GM12878 (cell line): ENCODE results near the gene GIPC1. TPM values are rescaled to one million over a fixed set of nuclear protein-coding genes. Genes with fewer than 3 reads are reported as not detected.

Experiments
- ATAC-seq: fragments of 200-7000 bp; cut with Tn5 transposase; 3 replicates; pipeline ENCODE4 v1.9.1; 2020; ENCODE audit warnings: mild to moderate bottlenecking, moderate library complexity
- BruUV-seq: library from RNA; stranded (reverse); fragments of 400-500 nt; replicated peaks from 2 replicates; lab custom pipeline; 2021; lab: Mats Ljungman, UMichigan
- CTCF ChIA-PET: fragments of 300-600 bp; sonication (Branson Sonifier 250); formaldehyde crosslinking; extraction: SDS; loops from one replicate; lab custom pipeline; 2021; ENCODE audit warnings: inconsistent platforms; lab: Yijun Ruan, JAX
- POLR2A ChIA-PET: fragments of 350-600 bp; formaldehyde crosslinking; extraction: SDS; loops from one replicate; lab custom pipeline; 2021; ENCODE audit warnings: inconsistent platforms; lab: Charles Lee
- RAD21 ChIA-PET: fragments of 300-600 bp; sonication (Branson Sonifier 250); formaldehyde crosslinking; loops from one replicate; lab custom pipeline; 2023; ENCODE audit warnings: antibody characterized with exemption; ENCODE audit not compliant: unreplicated experiment; lab: Charles Lee
- SMC1A ChIA-PET: fragments of 300-600 bp; sonication (Branson Sonifier 250); formaldehyde crosslinking; loops from one replicate; lab custom pipeline; 2023; ENCODE audit not compliant: unreplicated experiment, uncharacterized antibody; lab: Charles Lee
- DNase-seq: peaks from one replicate; pipeline ENCODE4 v3.0.0-alpha.2; 2011; ENCODE audit warnings: low read depth, low spot score
- FAIRE-seq: peaks from 3 replicates; lab custom pipeline; 2011; peaks lifted over from hg19 to GRCh38; lab: Jason Lieb, UNC
- H2AFZ ChIP-seq: 2 replicates; pipeline ENCODE4 v1.6.0; 2011; ENCODE audit warnings: low read depth, low read length, control low read depth; ENCODE audit not compliant: control insufficient read depth
- H3K27ac ChIP-seq: 2 replicates; pipeline ENCODE4 v1.5.1; 2011; ENCODE audit warnings: control low read depth; ENCODE audit not compliant: control insufficient read depth, insufficient read depth
- H3K27me3 ChIP-seq, 2 experiments: replicated peaks in 1 of 2; 2 replicates each; pipeline versions ENCODE4 v1.6.0 to v1.6.1; 2011; ENCODE audit warnings: low read length in 1 of 2; ENCODE audit not compliant: control insufficient read depth in 2 of 2, insufficient read depth in 2 of 2
- H3K36me3 ChIP-seq, 2 experiments: 2 replicates each; pipeline ENCODE4 v1.5.1; 2011; ENCODE audit warnings: low read length in 1 of 2; ENCODE audit not compliant: control insufficient read depth in 2 of 2, insufficient read depth in 2 of 2
- H3K4me1 ChIP-seq: 2 replicates; pipeline ENCODE4 v1.6.1; 2011; ENCODE audit warnings: mild to moderate bottlenecking, low read length, moderate library complexity, mixed read lengths; ENCODE audit not compliant: control insufficient read depth, insufficient read depth
- H3K4me2 ChIP-seq: 2 replicates; pipeline ENCODE4 v1.6.0; 2011; ENCODE audit warnings: control low read depth; ENCODE audit not compliant: control insufficient read depth, insufficient read depth
- H3K4me3 ChIP-seq: fragments of 200-600 bp; sonication (generic); 2 replicates; pipeline ENCODE4 v1.5.1; 2016
- H3K79me2 ChIP-seq: 2 replicates; pipeline ENCODE4 v1.6.0; 2011; ENCODE audit warnings: low read length; ENCODE audit not compliant: control insufficient read depth, insufficient read depth
- H3K9ac ChIP-seq: 2 replicates; pipeline ENCODE4 v1.8.0; 2011; ENCODE audit warnings: low read length, control low read depth, mixed read lengths; ENCODE audit not compliant: control insufficient read depth, insufficient read depth
- H3K9me3 ChIP-seq: replicated peaks from 3 replicates; pipeline ENCODE4 v1.5.1; 2011; ENCODE audit warnings: mild to moderate bottlenecking, low read length; ENCODE audit not compliant: control insufficient read depth, insufficient read depth
- H4K20me1 ChIP-seq: 2 replicates; pipeline ENCODE4 v1.6.0; 2011; ENCODE audit not compliant: control insufficient read depth, insufficient read depth
- ASH2L ChIP-seq: fragments of 300-600, 200-600 bp; sonication (generic); IDR thresholded peaks from 2 replicates; pipeline ENCODE4 v1.6.1; 2017; ENCODE audit warnings: low read depth, mild to moderate bottlenecking, borderline replicate concordance
- EGR1 ChIP-seq, 2 experiments: IDR thresholded peaks; 1 replicate in 1 of 2; 2 replicates in 1 of 2; pipeline ENCODE4 v1.6.1; 2011 to 2012; ENCODE audit warnings: low read depth in 2 of 2, low read length in 2 of 2, borderline replicate concordance in 1 of 2, mild to moderate bottlenecking in 1 of 2, moderate library complexity in 1 of 2
- ESRRA ChIP-seq: IDR thresholded peaks from 2 replicates; pipeline ENCODE4 v1.6.1; 2012; ENCODE audit warnings: mild to moderate bottlenecking, low read length, improper control_type of control experiment
- EZH2 ChIP-seq: IDR thresholded peaks from 2 replicates; pipeline ENCODE4 v1.6.1; 2012; ENCODE audit warnings: low read depth, mild to moderate bottlenecking, control low read depth, inconsistent platforms, low read length, borderline replicate concordance; ENCODE audit not compliant: control insufficient read depth
- FOXM1 ChIP-seq: IDR thresholded peaks from 2 replicates; pipeline ENCODE4 v1.6.1; 2012; ENCODE audit warnings: low read depth, mild to moderate bottlenecking, inconsistent platforms, low read length, moderate library complexity
- HSF1 ChIP-seq: fragments of 150-350 bp; IDR thresholded peaks from 2 replicates; pipeline ENCODE4 v1.6.1; 2014; ENCODE audit warnings: mild to moderate bottlenecking, low read depth, low read length
- MTA2 ChIP-seq: fragments of 450-650 bp; IDR thresholded peaks from 2 replicates; pipeline ENCODE4 v1.6.1; 2016; ENCODE audit warnings: low read depth, mild to moderate bottlenecking, moderate library complexity
- MYC ChIP-seq: IDR thresholded peaks from 2 replicates; pipeline ENCODE4 v1.6.1; 2011; ENCODE audit warnings: mild to moderate bottlenecking, low read length, moderate library complexity, inconsistent platforms; ENCODE audit not compliant: insufficient read depth, insufficient replicate concordance, insufficient read length, severe bottlenecking
- NBN ChIP-seq: fragments of 450-650 bp; IDR thresholded peaks from 2 replicates; pipeline ENCODE4 v1.6.1; 2016
- NFYA ChIP-seq: IDR thresholded peaks from 2 replicates; pipeline ENCODE4 v1.6.1; 2011; ENCODE audit warnings: low read depth, mild to moderate bottlenecking, low read length, improper control_type of control experiment, borderline replicate concordance
- SIX5 ChIP-seq: IDR thresholded peaks from 2 replicates; pipeline ENCODE4 v1.6.1; 2011; ENCODE audit warnings: mild to moderate bottlenecking, low read depth, low read length, moderate library complexity; ENCODE audit not compliant: severe bottlenecking
- SRF ChIP-seq, 2 experiments: IDR thresholded peaks; 2 replicates each; pipeline ENCODE4 v1.6.1; 2011; ENCODE audit warnings: low read depth in 2 of 2, low read length in 2 of 2, mild to moderate bottlenecking in 1 of 2, moderate library complexity in 1 of 2
- STAT3 ChIP-seq: IDR thresholded peaks from 2 replicates; pipeline ENCODE4 v1.6.1; 2011; ENCODE audit warnings: low read depth, low read length, improper control_type of control experiment
- TCF7 ChIP-seq: IDR thresholded peaks from 2 replicates; pipeline ENCODE4 v1.6.1; 2014; ENCODE audit warnings: antibody characterized with exemption, borderline replicate concordance
- ZBED1 ChIP-seq: IDR thresholded peaks from 2 replicates; pipeline ENCODE4 v1.6.1; 2016; ENCODE audit warnings: borderline replicate concordance
- WGBS: methylation state at CpG from one replicate; pipeline ENCODE4 v1.1.6; 2016; ENCODE audit warnings: low lambda C conversion rate; ENCODE audit not compliant: insufficient replicate concordance, insufficient coverage; ENCODE audit errors: missing lambda C conversion rate; 5-methylcytosine and 5-hydroxymethylcytosine counted together
- in situ Hi-C: fragments of 300-500 bp; cut with MboI; formaldehyde crosslinking; loops from 9 replicates; pipeline ENCODE4 v1.14.3; 2018; ENCODE audit warnings: mixed read lengths
- intact Hi-C: fragments of 100-400 bp; cut with micrococcal nuclease; formaldehyde crosslinking; loops from one replicate; pipeline ENCODE4 v1.14.2; 2022; ENCODE audit not compliant: unreplicated experiment
- polyA plus RNA-seq, 11 experiments: library from polyadenylated mRNA; depleted of rRNA in 4 of 11; unstranded in 6 of 11; stranded (reverse) in 5 of 11; fragments of >200 nt; fragmentation: Nextera tagmentation in 4 of 11; fragmentation: Illumina TruSeq in 1 of 11; extraction: Ambion mirVana in 4 of 11; extraction: Trizol in 1 of 11; gene quantifications; 1 replicate in 1 of 11; 2 replicates in 10 of 11; pipeline versions ENCODE4 v1.2.1 to v1.2.3, GENCODE V29; 2011 to 2016; ENCODE audit warnings: inconsistent platforms in 2 of 11, missing spikeins in 2 of 11, low read depth in 1 of 11
- total RNA-seq, 4 experiments: library from RNA; depleted of rRNA in 3 of 4; stranded (reverse); fragments of >200 nt in 3 of 4; fragmentation: Illumina TruSeq in 1 of 4; extraction: Trizol in 1 of 4; gene quantifications; 2 replicates each; pipeline versions ENCODE4 v1.2.1 to v1.2.3, GENCODE V29; 2013 to 2021
- TF ChIP-seq, protein P1 (sequence below): IDR thresholded peaks from 2 replicates; pipeline ENCODE4 v1.6.1; 2012; ENCODE audit warnings: low read depth, low read length, improper control_type of control experiment
- TF ChIP-seq, protein P2 (sequence below): IDR thresholded peaks from 2 replicates; pipeline ENCODE4 v1.6.1; 2012; ENCODE audit warnings: low read depth, low read length, improper control_type of control experiment

The GIPC1 gene
- total and polyA plus RNA-seq, 10 of the 15 experiments (the other 5 are each of a cell fraction or from before 2014, with no cell fraction given) = 0.47 to 24.1 (median 13.6) TPM

DNA sequence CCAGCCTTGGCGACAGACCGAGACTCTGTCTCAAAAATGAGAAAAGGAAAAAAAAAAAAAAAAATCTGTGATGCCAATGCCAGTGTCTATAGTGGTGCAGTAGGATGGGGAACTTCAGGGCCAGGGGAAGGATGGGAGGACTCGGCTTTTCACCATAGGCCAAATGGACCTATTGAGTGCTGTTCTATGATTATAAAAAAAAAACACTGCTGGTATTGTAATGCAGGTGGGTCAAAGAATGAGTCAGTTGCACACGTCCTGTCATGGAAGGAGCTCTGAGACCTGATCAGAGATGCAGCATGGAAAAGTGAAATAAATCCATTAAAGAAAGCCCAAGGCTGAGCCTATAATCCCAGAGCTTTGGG, 15.3 kb upstream of the GIPC1 start:
- no peaks in the 10 kb centered on the region for H3K27me3 ChIP-seq
- no peak for ATAC-seq
- intact Hi-C loops = no loop called here
- WGBS = 81% methylated on average over 4 of the region's 4 CpGs
- DNase-seq = no peak
- no peak overlapping the region for H3K4me2 ChIP-seq
- H3K9ac ChIP-seq = no peak overlapping the region
- in situ Hi-C loops = no loop called here
- peaks cover 3 to 11% of the 10 kb centered on the region in 2 experiments; a peak in 3 of 4 replicates for H3K36me3 ChIP-seq
- no peaks in the 10 kb centered on the region for H3K9me3 ChIP-seq
- no peak overlapping the region for H3K27ac ChIP-seq
- ChIA-PET SMC1A (no interaction called here), POLR2A (interaction anchor here (0.7 kb wide), 1 partner anchor 649 kb away, joined by 3 read pairs; no protein-coding TSS in a partner anchor), CTCF (no interaction called here), RAD21 (no interaction called here)
- FAIRE-seq = no peak
- H3K4me3 ChIP-seq = no peak overlapping the region
- no peaks in the 10 kb centered on the region; the same call in 1 of the 2 replicates for H4K20me1 ChIP-seq
- no peak overlapping the region for H2AFZ ChIP-seq
- H3K4me1 ChIP-seq = peaks cover 8% of the 10 kb centered on the region
- no TSS peak for BruUV-seq
- TF ChIP-seq FOXM1 (no peak), HSF1 (no peak), ASH2L (no peak), EZH2 (no peak), ESRRA (no peak), EGR1 (IDR thresholded peaks at IDR 0.05; ENCODE audit: borderline replicate concordance in 1 of 2, low read depth in 2 of 2, low read length in 2 of 2) (no peak), STAT3 (no peak), SRF (IDR thresholded peaks at IDR 0.05; ENCODE audit: low read depth in 2 of 2, low read length in 2 of 2) (no peak), MYC (no peak), NBN (no peak), NFYA (no peak), SIX5 (no peak), TCF7 (no peak), MTA2 (no peak), ZBED1 (no peak)
- TF ChIP-seq, protein P1, sequence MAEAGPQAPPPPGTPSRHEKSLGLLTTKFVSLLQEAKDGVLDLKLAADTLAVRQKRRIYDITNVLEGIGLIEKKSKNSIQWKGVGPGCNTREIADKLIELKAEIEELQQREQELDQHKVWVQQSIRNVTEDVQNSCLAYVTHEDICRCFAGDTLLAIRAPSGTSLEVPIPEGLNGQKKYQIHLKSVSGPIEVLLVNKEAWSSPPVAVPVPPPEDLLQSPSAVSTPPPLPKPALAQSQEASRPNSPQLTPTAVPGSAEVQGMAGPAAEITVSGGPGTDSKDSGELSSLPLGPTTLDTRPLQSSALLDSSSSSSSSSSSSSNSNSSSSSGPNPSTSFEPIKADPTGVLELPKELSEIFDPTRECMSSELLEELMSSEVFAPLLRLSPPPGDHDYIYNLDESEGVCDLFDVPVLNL = no peak
- TF ChIP-seq, protein P2, sequence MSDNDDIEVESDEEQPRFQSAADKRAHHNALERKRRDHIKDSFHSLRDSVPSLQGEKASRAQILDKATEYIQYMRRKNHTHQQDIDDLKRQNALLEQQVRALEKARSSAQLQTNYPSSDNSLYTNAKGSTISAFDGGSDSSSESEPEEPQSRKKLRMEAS = no peak
- H3K79me2 ChIP-seq = peaks cover 10% of the 10 kb centered on the region
